ENCODE results near the gene FBLN5.

- no peak for TF ChIP-seq CTCF (IDR thresholded peaks at IDR 0.05)
- no peak for TF ChIP-seq EP300 (IDR thresholded peaks at IDR 0.05)
Observed at GRCh38 chr14:91964724-91965123, 17.2 kb upstream of the FBLN5 start.

Measured in sigmoid colon (tissue), 4 donors.